ENCODE measurements around the gene PACRG.

PACRG gene

DNA sequence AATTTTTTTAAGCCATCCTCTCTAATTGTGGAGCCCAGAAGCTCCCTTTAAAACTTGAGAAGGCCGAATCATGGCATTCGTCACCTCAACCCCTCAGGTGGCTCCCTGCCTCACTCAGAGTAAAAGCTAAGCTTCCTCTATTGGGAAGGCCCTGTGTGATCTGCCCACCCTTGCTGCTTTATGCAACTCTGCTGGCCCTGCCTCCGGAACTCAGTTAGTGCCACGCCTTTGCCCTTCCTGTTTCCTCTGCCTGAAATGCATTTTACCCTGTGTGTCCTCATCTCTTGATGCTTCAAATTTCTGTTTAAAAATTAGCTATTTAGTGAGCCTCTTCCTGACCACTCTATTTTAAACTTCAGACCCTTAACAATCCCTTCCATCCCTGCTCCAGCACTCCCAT lies 5.7 kb downstream of the PACRG start:
- Histone ChIP-seq H3K79me2 (ENCODE audit: control insufficient read depth, insufficient read depth, low read length, poor library complexity) (no peaks in the 10 kb centered on the region), H3K4me2 (ENCODE audit: low read length) (no peak overlapping the region), H4K91ac (ENCODE audit: low read depth, low read length) (no peak overlapping the region), H2BK12ac (ENCODE audit: low read length) (no peak overlapping the region), H3K27ac (ENCODE audit: low read depth, low read length) (no peak overlapping the region), H4K12ac (ENCODE audit: low read depth, low read length) (no peak overlapping the region), H3K36me3 (ENCODE audit: control insufficient read depth in 1 of 2, insufficient read depth in 2 of 2, low read length in 2 of 2) (no peaks in the 10 kb centered on the region), H2BK120ac (ENCODE audit: insufficient read depth, low read length, poor library complexity) (no peak overlapping the region), H3K79me1 (ENCODE audit: low read length) (no peaks in the 10 kb centered on the region), H3K9me3 (ENCODE audit: insufficient read depth, low read depth, low read length) (no peaks in the 10 kb centered on the region), H3K4me3 (ENCODE audit: low read depth, low read length) (no peak overlapping the region), H3K23ac (ENCODE audit: low read length) (no peak overlapping the region), H2AK5ac (ENCODE audit: low read length) (no peak overlapping the region), H2AFZ (ENCODE audit: insufficient read depth, low read length, poor library complexity) (no peak overlapping the region), H3K4me1 (ENCODE audit: control insufficient read depth in 1 of 2, insufficient read depth in 2 of 2, low read length in 2 of 2) (no peaks in the 10 kb centered on the region), H3K4ac (ENCODE audit: low read depth, low read length) (no peak overlapping the region), H3K18ac (ENCODE audit: low read length) (no peak overlapping the region), H3K9ac (ENCODE audit: low read length) (no peak overlapping the region), H3K14ac (ENCODE audit: low read length) (no peak overlapping the region), H4K8ac (ENCODE audit: low read depth, low read length) (no peak overlapping the region), H3K27me3 (ENCODE audit: insufficient read depth, low read length) (no peaks in the 10 kb centered on the region), H2BK5ac (ENCODE audit: low read depth, low read length, poor library complexity) (no peak overlapping the region)
- no peak for DNase-seq
- WGBS (ENCODE audit: extremely low coverage, insufficient coverage, insufficient read length) = no CpG with 5 or more reads among the region's 4 CpGs

GRCh38 chr6:162736961-162737360 lies 9.2 kb downstream of the PACRG start:
- DNase-seq = no peak
- no peak overlapping the region for H4K8ac ChIP-seq (ENCODE audit: low read depth, low read length)
- no peaks in the 10 kb centered on the region for H3K79me2 ChIP-seq (ENCODE audit: control insufficient read depth, insufficient read depth, low read length, poor library complexity)
- no peak overlapping the region for H2BK5ac ChIP-seq (ENCODE audit: low read depth, low read length, poor library complexity)
- no CpG with 5 or more reads among the region's 1 CpG for WGBS (ENCODE audit: extremely low coverage, insufficient coverage, insufficient read length)
- H3K14ac ChIP-seq (ENCODE audit: low read length) = no peak overlapping the region
- H2BK12ac ChIP-seq (ENCODE audit: low read length) = no peak overlapping the region
- no peak overlapping the region for H4K12ac ChIP-seq (ENCODE audit: low read depth, low read length)
- no peak overlapping the region for H3K9ac ChIP-seq (ENCODE audit: low read length)
- no peak overlapping the region for H2AK5ac ChIP-seq (ENCODE audit: low read length)
- no peak overlapping the region for H4K91ac ChIP-seq (ENCODE audit: low read depth, low read length)
- H2BK120ac ChIP-seq (ENCODE audit: insufficient read depth, low read length, poor library complexity) = no peak overlapping the region
- H3K79me1 ChIP-seq (ENCODE audit: low read length) = no peaks in the 10 kb centered on the region
- H3K4me3 ChIP-seq (ENCODE audit: low read depth, low read length) = no peak overlapping the region
- H3K27ac ChIP-seq (ENCODE audit: low read depth, low read length) = no peak overlapping the region
- no peaks in the 10 kb centered on the region for H3K36me3 ChIP-seq (ENCODE audit: control insufficient read depth in 1 of 2, insufficient read depth in 2 of 2, low read length in 2 of 2)
- H3K4me2 ChIP-seq (ENCODE audit: low read length) = no peak overlapping the region
- no peak overlapping the region for H2AFZ ChIP-seq (ENCODE audit: insufficient read depth, low read length, poor library complexity)
- H3K9me3 ChIP-seq (ENCODE audit: insufficient read depth, low read depth, low read length) = no peaks in the 10 kb centered on the region
- no peak overlapping the region for H3K4ac ChIP-seq (ENCODE audit: low read depth, low read length)
- no peaks in the 10 kb centered on the region for H3K4me1 ChIP-seq (ENCODE audit: control insufficient read depth in 1 of 2, insufficient read depth in 2 of 2, low read length in 2 of 2)
- H3K23ac ChIP-seq (ENCODE audit: low read length) = no peak overlapping the region
- no peak overlapping the region for H3K18ac ChIP-seq (ENCODE audit: low read length)
- no peaks in the 10 kb centered on the region for H3K27me3 ChIP-seq (ENCODE audit: insufficient read depth, low read length)

GRCh38 chr6:162750776-162751175 lies 23.0 kb downstream of the PACRG start:
- no peaks in the 10 kb centered on the region for H3K4me1 ChIP-seq (ENCODE audit: control insufficient read depth in 1 of 2, insufficient read depth in 2 of 2, low read length in 2 of 2)
- no peak overlapping the region for H2BK5ac ChIP-seq (ENCODE audit: low read depth, low read length, poor library complexity)
- H3K14ac ChIP-seq (ENCODE audit: low read length) = no peak overlapping the region
- no peak overlapping the region for H3K9ac ChIP-seq (ENCODE audit: low read length)
- H2AK5ac ChIP-seq (ENCODE audit: low read length) = no peak overlapping the region
- no peak overlapping the region for H2AFZ ChIP-seq (ENCODE audit: insufficient read depth, low read length, poor library complexity)
- H3K79me1 ChIP-seq (ENCODE audit: low read length) = no peaks in the 10 kb centered on the region
- no peaks in the 10 kb centered on the region for H3K79me2 ChIP-seq (ENCODE audit: control insufficient read depth, insufficient read depth, low read length, poor library complexity)
- H3K4ac ChIP-seq (ENCODE audit: low read depth, low read length) = no peak overlapping the region
- no peak overlapping the region for H3K27ac ChIP-seq (ENCODE audit: low read depth, low read length)
- no peak overlapping the region for H2BK120ac ChIP-seq (ENCODE audit: insufficient read depth, low read length, poor library complexity)
- H3K4me2 ChIP-seq (ENCODE audit: low read length) = no peak overlapping the region
- H4K91ac ChIP-seq (ENCODE audit: low read depth, low read length) = no peak overlapping the region
- no CpG with 5 or more reads among the region's 3 CpGs for WGBS (ENCODE audit: extremely low coverage, insufficient coverage, insufficient read length)
- no peak overlapping the region for H3K23ac ChIP-seq (ENCODE audit: low read length)
- no peaks in the 10 kb centered on the region for H3K9me3 ChIP-seq (ENCODE audit: insufficient read depth, low read depth, low read length)
- H4K12ac ChIP-seq (ENCODE audit: low read depth, low read length) = no peak overlapping the region
- no peak overlapping the region for H3K18ac ChIP-seq (ENCODE audit: low read length)
- H3K27me3 ChIP-seq (ENCODE audit: insufficient read depth, low read length) = no peaks in the 10 kb centered on the region
- DNase-seq = peak in 1 of 2 donors; percentile 50
- H3K4me3 ChIP-seq (ENCODE audit: low read depth, low read length) = no peak overlapping the region
- no peaks in the 10 kb centered on the region for H3K36me3 ChIP-seq (ENCODE audit: control insufficient read depth in 1 of 2, insufficient read depth in 2 of 2, low read length in 2 of 2)
- H4K8ac ChIP-seq (ENCODE audit: low read depth, low read length) = no peak overlapping the region
- H2BK12ac ChIP-seq (ENCODE audit: low read length) = no peak overlapping the region

DNA sequence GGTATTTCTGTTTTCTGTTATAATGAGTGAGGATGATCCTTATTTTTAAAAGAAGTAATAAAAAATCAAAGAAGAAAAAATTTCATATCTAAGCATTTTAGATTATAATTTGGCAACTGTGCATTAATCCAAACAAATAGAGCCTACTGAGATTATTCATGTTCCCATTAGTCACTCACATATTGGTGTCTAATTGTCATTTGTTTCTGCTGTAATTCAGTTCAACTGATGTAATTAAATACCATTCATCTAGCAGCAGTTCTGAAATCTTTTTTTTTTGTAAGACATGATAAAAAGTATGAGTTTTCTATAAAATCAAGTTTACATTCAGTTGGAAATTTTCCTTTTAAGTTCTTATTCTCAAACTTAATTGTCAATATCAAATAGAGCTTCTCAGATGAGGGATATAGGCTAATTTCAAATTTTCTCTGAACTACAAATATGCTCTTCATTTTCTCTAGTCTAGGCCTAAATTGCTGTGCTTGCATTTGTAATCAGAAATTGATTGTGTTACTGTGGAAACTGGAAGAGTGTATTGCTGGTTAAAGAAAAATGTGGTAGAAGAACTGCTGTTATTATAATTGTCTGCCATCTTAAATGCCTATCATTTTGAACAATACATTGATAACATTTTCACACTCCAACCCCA lies 23.6 kb downstream of the PACRG start:
- Histone ChIP-seq H4K91ac (ENCODE audit: low read depth, low read length) (no peak overlapping the region), H3K18ac (ENCODE audit: low read length) (no peak overlapping the region), H3K14ac (ENCODE audit: low read length) (no peak overlapping the region), H3K9me3 (ENCODE audit: insufficient read depth, low read depth, low read length) (no peaks in the 10 kb centered on the region), H4K12ac (ENCODE audit: low read depth, low read length) (no peak overlapping the region), H2AK5ac (ENCODE audit: low read length) (no peak overlapping the region), H3K4me1 (ENCODE audit: control insufficient read depth in 1 of 2, insufficient read depth in 2 of 2, low read length in 2 of 2) (no peaks in the 10 kb centered on the region), H3K79me2 (ENCODE audit: control insufficient read depth, insufficient read depth, low read length, poor library complexity) (no peaks in the 10 kb centered on the region), H3K27me3 (ENCODE audit: insufficient read depth, low read length) (no peaks in the 10 kb centered on the region), H3K27ac (ENCODE audit: low read depth, low read length) (no peak overlapping the region), H4K8ac (ENCODE audit: low read depth, low read length) (no peak overlapping the region), H2BK5ac (ENCODE audit: low read depth, low read length, poor library complexity) (no peak overlapping the region), H3K4me2 (ENCODE audit: low read length) (no peak overlapping the region), H3K79me1 (ENCODE audit: low read length) (no peaks in the 10 kb centered on the region), H2BK120ac (ENCODE audit: insufficient read depth, low read length, poor library complexity) (no peak overlapping the region), H3K4ac (ENCODE audit: low read depth, low read length) (no peak overlapping the region), H3K23ac (ENCODE audit: low read length) (no peak overlapping the region), H3K4me3 (ENCODE audit: low read depth, low read length) (no peak overlapping the region), H3K36me3 (ENCODE audit: control insufficient read depth in 1 of 2, insufficient read depth in 2 of 2, low read length in 2 of 2) (no peaks in the 10 kb centered on the region), H3K9ac (ENCODE audit: low read length) (no peak overlapping the region), H2AFZ (ENCODE audit: insufficient read depth, low read length, poor library complexity) (no peak overlapping the region), H2BK12ac (ENCODE audit: low read length) (no peak overlapping the region)
- no peak for DNase-seq
